Neutrophil (primary cell): Measurements from ENCODE around the gene LIPG.
"Not testable (repeated sequence)": the region's sequence is repeated elsewhere in the genome, so short reads cannot be mapped to it uniquely, and the experiment has no call there.

Experiments
- H3K27ac ChIP-seq: fragments of 200-600 bp; sonication (generic); 2 replicates; pipeline ENCODE4 v1.5.1; 2016; ENCODE audit warnings: mild to moderate bottlenecking, moderate library complexity
- H3K27me3 ChIP-seq: fragments of 200-600 bp; sonication (generic); 2 replicates; pipeline ENCODE4 v1.6.0; 2016; ENCODE audit warnings: mild to moderate bottlenecking
- H3K36me3 ChIP-seq: fragments of 200-600 bp; sonication (generic); 2 replicates; pipeline ENCODE4 v1.5.1; 2017
- H3K4me1 ChIP-seq, 2 experiments: fragments of 200-600 bp in 1 of 2; sonication (generic) in 1 of 2; 1 replicate in 1 of 2; 2 replicates in 1 of 2; pipeline versions ENCODE4 v1.5.1 to v1.6.1; 2013 to 2016; ENCODE audit warnings: low read depth in 1 of 2, low read length in 1 of 2, mild to moderate bottlenecking in 1 of 2, moderate library complexity in 1 of 2; ENCODE audit not compliant: control insufficient read depth in 1 of 2, insufficient read depth in 1 of 2
- H3K4me3 ChIP-seq, 2 experiments: fragments of 200-600 bp in 1 of 2; sonication (generic) in 1 of 2; 1 replicate in 1 of 2; 2 replicates in 1 of 2; pipeline ENCODE4 v1.5.1; 2013 to 2016; ENCODE audit warnings: low read depth in 1 of 2, low read length in 1 of 2, mild to moderate bottlenecking in 1 of 2, moderate library complexity in 1 of 2
- H3K9me3 ChIP-seq: fragments of 200-600 bp; sonication (generic); 2 replicates; pipeline ENCODE4 v1.5.1; 2016
- CTCF ChIP-seq: fragments of 200-600 bp; sonication (generic); IDR thresholded peaks from 2 replicates; pipeline ENCODE4 v1.5.1; 2016; ENCODE audit warnings: antibody characterized with exemption

LIPG gene

GRCh38 chr18:49570836-49571235, 9.0 kb downstream of the LIPG start:
- H3K36me3 ChIP-seq = no peaks in the 10 kb centered on the region

GRCh38 chr18:49572611-49573345, 10.9 kb downstream of the LIPG start:
- H3K27me3 ChIP-seq = no peaks in the 10 kb centered on the region
- no peaks in the 10 kb centered on the region for H3K36me3 ChIP-seq
- no peak for TF ChIP-seq CTCF
- H3K4me3 ChIP-seq = no peak overlapping the region
- no peak overlapping the region for H3K27ac ChIP-seq
- H3K4me1 ChIP-seq = no peaks in the 10 kb centered on the region
- H3K9me3 ChIP-seq = no peaks in the 10 kb centered on the region

More at GRCh38 chr18:49570836-49571235, 9.0 kb downstream of the LIPG start:
- no peak for TF ChIP-seq CTCF
- Histone ChIP-seq H3K4me3 (no peak overlapping the region), H3K27ac (no peak overlapping the region), H3K4me1 (no peaks in the 10 kb centered on the region), H3K9me3 (no peaks in the 10 kb centered on the region), H3K27me3 (peaks cover 13% of the 10 kb centered on the region)

- Histone ChIP-seq H3K4me3 (no peak overlapping the region), H3K4me1 (no peaks in the 10 kb centered on the region), H3K36me3 (no peaks in the 10 kb centered on the region), H3K9me3 (no peaks in the 10 kb centered on the region), H3K27me3 (no peaks in the 10 kb centered on the region), H3K27ac (no peak overlapping the region)
- TF ChIP-seq CTCF = no peak
Measured at GRCh38 chr18:49573835-49574234, 12.0 kb downstream of the LIPG start.

- H3K4me3 ChIP-seq, H3K36me3 ChIP-seq, H3K27me3 ChIP-seq, H3K9me3 ChIP-seq, H3K27ac ChIP-seq, H3K4me1 ChIP-seq: not testable (repeated sequence)
Measured at GRCh38 chr18:49579041-49579440, 17.2 kb downstream of the LIPG start.

GRCh38 chr18:49579583-49579982, 17.7 kb downstream of the LIPG start:
- not testable (repeated sequence) for H3K27me3 ChIP-seq, H3K4me1 ChIP-seq, H3K36me3 ChIP-seq, H3K27ac ChIP-seq, H3K9me3 ChIP-seq, H3K4me3 ChIP-seq

- TF ChIP-seq CTCF = no peak
- Histone ChIP-seq H3K9me3 (no peaks in the 10 kb centered on the region), H3K27me3 (peaks cover 3% of the 10 kb centered on the region), H3K4me1 (no peaks in the 10 kb centered on the region), H3K36me3 (no peaks in the 10 kb centered on the region), H3K27ac (no peak overlapping the region), H3K4me3 (no peak overlapping the region)
Measured at GRCh38 chr18:49580279-49580678, 18.4 kb downstream of the LIPG start.

GRCh38 chr18:49581371-49581770, 19.5 kb downstream of the LIPG start:
- Histone ChIP-seq H3K4me1 (no peaks in the 10 kb centered on the region), H3K4me3 (no peak overlapping the region), H3K9me3 (no peaks in the 10 kb centered on the region), H3K27ac (no peak overlapping the region), H3K27me3 (peaks cover 3% of the 10 kb centered on the region), H3K36me3 (no peaks in the 10 kb centered on the region)
- no peak for TF ChIP-seq CTCF
